Stimulated activated CD4-positive, alpha-beta T cell treated with anti-CD3 and anti-CD28 coated beads, Interleukin-2, amount 100 ng/mL, for 48 hours (primary cell): ENCODE data around the gene EMB.
A peak's percentile ranks its signal among the peaks of the same experiment; 100 is the strongest.
"Not testable (repeated sequence)": the region's sequence is repeated elsewhere in the genome, so short reads cannot be mapped to it uniquely, and the experiment has no call there.

ENCODE experiments used
- DNase-seq, 2 donors: peaks; one replicate each; pipeline ENCODE4 v3.0.0-alpha.2; 2020

EMB gene, protein sequence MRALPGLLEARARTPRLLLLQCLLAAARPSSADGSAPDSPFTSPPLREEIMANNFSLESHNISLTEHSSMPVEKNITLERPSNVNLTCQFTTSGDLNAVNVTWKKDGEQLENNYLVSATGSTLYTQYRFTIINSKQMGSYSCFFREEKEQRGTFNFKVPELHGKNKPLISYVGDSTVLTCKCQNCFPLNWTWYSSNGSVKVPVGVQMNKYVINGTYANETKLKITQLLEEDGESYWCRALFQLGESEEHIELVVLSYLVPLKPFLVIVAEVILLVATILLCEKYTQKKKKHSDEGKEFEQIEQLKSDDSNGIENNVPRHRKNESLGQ

DNA sequence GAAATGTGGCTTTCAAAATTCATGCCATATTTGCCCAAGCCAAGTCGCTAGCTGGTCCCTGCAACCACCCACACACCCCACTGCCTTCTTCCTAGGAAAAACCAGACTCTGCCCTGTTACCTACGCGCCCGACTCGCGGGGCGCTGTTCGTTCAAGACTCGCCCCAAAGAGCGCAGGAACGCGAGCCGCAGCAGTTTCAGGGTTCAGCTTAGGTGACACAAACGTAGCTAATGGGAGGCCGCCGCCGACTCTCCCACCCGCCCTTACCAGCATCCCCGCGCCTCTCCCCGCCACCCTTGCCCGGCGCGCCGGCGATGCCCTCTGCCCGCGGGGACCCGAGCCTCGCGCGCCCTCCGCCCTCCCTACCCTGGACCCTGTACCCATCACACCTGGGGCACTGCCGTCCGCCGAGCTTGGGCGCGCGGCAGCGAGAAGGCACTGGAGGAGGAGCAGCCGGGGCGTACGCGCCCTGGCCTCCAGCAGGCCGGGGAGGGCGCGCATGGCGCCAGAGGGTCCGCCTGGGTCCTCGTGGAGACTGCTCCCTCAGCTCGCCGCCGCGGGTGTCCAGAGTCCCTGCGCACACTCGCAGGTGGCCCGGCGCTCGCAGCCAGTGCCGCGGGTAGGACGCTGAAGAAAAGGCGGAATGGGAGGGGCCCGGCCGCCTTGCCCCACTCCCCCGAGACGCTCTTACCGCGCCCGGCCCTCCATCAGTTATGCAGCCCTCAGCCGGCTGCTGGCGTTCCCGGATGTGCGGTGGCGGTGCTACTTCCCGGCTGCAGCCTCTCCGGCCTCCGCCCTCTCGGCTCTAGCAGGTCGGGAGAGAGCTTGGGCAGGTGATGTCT is at the start of gene EMB:
Gene EMB, minus strand, starts transcription at position 638 of the 842 bp plus-strand sequence. Its CDS starts 137 bp downstream, at position 501.
- DNase-seq: peak; percentile 63 to 69

DNA sequence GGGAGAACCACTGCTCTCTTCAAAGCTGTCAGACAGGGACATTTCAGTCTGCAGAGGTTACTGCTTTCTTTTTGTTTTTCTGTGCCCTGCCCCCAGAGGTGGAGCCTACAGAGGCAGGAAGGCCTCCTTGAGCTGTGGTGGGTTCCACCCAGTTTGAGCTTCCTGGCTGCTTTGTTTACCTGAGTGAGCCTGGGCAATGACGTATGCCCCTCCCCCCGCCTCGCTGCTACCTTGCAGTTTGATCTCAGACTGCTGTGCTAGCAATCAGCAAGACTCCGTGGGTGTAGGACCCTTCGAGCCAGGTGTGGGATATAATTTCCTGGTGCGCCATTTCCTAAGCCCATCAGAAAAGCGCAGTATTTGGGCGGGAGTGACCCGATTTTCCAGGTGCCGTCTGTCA is 48.4 kb upstream of the EMB start:
- not testable (repeated sequence) for DNase-seq

DNA sequence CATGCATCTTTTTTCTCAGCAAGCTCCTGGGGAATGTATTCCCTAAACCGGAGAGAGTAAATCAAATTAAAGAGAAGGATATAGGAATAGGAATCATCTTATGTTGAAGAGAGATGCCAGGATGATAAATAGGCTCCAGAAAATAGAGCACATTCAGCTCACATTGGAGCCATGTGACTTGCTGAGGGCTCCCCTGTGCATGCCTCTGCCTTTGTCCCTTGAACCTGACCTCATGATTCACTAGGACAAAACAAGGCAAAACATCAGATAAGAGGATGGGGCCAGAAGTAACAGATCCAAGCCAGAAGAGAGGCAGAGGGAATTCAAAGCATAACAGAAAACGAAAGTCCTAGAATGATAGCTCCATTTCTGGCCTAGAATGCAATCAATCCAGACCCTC is 37.7 kb upstream of the EMB start:
- DNase-seq: not testable (repeated sequence)

DNA sequence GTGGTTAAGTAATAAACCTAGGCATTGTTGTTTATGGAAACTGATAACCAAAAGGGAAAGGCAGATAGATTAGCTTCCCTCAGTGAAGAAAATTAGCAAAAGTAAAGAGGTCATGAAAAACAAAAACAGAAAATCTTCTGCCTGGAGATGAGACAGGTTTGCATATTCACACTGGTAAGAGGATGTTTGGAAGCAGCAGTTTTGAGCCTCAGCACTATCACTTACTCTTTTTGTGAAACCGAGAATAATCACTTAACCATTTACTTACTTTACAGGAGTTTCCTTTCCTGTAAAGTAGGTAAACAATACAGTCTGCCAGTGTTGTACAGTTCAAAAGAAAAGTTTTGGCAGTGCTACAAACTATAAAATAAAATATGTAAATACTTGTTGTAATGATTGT is 35.5 kb upstream of the EMB start:
- DNase-seq: no peak

DNA sequence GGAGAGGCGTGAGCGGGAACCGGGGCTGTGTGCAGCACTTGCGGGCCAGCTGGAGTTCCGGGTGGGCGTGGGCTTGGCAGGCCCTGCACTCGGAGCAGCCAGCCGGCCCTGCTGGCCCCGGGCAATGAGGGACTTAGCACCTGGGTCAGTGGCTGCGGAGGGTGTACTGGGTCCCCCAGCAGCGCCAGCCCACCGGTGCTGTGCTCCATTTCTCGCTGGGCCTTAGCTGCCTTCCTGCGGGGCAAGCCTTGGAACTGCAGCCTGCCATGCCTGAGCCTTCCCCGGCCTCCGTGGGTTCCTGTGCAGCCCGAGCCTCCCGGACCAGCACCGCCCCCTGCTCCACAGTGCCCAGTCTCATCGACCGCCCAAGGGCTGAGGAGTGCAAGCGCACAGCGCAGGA is 23.9 kb upstream of the EMB start:
- DNase-seq: not testable (repeated sequence)

DNA sequence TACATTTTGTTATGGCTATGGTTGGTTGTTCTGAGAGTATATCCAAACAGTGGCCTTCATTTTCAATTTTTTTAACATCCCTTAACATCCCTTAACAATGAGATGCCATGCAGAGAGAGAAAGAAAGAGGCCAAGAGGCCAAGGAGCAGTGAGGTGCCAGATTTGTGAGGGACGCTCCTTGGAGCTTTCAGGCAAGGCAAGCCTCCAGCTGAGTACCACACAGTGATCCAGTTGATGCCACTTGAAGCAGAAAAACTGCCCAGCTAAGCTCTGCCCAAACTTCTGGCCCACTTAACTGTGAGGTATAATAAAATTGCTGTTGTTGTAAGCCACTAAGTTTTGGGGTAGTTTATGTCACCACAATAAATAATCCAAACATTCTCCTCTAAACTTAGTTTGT is 22.6 kb upstream of the EMB start:
- DNase-seq: no peak

DNA sequence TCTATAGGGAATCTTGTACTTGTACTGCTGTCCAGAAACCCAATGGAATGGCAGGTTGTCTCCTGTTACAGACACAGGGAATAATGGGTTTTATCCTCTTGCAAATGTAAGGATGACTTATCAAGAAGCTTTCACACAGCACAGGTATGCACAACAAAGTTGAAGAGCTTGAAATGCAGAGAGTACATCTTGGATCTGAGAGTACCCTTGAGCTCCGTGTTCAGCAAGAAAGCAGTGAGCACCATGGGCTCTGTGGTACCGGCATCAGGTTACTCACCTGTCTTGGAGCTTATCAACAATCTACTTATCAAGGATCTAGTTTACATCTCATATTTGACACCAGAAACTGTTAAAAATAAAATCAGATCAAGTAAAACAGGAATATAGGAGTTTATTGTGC is 22.0 kb upstream of the EMB start:
- no peak for DNase-seq

DNA sequence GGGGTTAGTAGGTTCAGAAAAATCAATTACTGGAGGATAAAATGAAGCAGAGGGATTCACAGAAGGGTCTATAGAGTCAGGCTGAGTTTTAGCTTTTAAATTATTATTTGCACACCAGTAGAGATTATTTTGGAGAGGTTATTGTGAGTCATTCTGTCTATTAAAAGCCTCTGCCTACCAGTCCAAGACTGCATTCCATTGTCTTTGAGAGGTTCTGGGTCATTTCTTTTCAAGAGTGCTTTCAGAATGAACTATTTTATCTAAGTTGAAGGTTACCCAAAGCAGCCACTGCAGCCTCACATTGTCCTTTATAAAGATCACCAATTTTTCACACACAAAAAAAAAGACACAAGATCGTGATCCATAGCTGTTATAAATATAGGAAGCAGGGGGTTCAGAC is 21.5 kb upstream of the EMB start:
- not testable (repeated sequence) for DNase-seq

DNA sequence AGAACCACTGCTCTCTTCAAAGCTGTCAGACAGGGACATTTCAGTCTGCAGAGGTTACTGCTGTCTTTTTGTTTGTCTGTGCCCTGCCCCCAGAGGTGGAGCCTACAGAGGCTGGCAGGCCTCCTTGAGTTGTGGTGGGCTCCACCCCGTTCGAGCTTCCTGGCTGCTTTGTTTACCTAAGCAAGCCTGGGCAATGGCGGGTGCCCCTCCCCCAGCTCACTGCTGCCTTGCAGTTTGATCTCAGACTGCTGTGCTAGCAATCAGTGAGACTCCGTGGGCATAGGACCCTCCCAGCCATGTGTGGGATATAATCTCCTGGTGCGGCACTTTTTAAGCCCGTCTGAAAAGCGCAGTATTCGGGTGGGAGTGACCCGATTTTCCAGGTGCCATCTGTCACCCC is 17.3 kb upstream of the EMB start:
- not testable (repeated sequence) for DNase-seq

DNA sequence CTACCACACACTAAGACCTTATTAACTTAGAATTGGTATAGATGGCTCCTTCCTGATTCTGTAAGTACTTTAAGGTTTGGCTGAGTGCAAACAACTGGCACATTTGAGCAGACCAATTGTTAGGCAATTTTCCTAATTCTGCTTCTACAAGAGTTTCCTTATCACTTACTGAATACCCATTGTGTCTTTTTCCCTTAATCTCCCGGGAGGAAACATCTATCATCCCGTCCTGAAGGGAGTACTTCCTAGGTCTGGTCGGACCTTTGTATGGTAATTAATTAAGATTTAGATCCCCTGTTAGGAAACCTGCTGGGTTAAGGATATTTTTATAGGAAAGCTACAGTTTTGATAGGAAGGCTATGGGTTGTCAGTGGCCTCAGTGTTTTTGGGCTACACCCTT is 8.2 kb upstream of the EMB start:
- DNase-seq: not testable (repeated sequence)

DNA sequence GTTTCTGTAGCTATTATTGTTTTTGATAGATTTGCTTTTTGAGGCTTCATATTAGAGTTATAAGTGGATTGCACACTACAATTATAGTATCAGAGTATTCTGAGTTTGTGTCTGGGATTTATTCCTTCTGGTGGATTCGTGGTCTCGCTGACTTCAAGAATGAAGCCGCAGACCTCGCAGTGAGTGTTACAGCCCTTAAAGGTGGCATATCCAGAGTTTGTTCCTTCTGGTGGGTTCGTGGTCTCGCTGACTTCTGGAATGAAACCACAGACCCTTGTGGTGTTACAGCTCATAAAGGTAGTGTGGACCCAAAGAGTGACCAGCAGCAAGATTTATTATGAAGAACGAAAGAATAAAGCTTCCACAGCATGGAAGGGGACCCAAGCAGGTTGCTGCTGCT is 6.9 kb upstream of the EMB start:
- DNase-seq: no peak

DNA sequence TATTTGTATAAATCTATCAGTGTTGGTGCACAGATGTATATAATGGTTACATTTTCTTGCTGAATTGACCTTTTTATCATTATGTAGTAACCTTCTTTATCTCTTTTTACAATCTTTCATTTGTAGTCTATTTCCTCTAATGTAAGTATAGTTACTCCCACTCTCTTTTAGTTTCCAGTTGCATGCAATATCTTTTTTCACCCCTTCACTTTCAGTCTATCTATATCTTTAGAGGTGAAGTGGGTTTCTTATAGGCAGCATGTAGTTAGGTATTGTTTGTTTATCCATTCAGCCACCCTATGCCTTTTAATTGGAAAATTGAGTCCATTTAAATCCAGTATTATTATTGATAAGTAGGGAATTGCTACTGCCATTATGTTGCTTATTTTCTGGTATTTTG is 6.1 kb upstream of the EMB start:
- DNase-seq: no peak

DNA sequence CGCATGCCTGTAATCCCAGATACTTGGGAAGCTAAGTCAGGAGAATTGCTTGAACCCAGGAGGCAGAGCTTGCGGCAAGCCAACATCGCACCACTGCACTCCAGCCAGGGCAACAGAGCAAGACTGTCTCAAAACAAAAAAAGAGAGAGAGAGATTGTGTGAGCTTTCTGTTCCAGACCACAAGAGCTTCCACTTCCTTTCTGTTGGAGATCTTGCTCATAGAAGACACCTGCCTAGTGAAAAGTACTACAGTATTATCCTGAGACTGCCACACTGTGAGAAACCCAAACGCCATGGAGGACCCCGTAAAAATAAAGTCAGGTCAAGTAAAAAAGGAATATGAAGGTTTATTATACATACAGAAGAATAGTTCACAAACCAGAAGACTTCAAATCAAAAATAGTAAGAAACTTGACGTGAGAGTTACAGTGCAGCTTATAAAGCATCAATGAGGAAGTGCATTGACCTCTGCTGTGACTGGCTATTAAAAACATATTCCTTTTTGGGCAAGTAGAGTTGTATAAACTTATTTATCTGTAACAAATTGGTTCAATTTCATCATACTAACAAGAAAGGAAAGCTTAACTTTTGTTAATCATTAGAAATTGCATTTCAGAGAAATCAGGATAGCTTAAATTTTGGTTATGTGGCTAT is 4.3 kb upstream of the EMB start:
- DNase-seq: no peak

DNA sequence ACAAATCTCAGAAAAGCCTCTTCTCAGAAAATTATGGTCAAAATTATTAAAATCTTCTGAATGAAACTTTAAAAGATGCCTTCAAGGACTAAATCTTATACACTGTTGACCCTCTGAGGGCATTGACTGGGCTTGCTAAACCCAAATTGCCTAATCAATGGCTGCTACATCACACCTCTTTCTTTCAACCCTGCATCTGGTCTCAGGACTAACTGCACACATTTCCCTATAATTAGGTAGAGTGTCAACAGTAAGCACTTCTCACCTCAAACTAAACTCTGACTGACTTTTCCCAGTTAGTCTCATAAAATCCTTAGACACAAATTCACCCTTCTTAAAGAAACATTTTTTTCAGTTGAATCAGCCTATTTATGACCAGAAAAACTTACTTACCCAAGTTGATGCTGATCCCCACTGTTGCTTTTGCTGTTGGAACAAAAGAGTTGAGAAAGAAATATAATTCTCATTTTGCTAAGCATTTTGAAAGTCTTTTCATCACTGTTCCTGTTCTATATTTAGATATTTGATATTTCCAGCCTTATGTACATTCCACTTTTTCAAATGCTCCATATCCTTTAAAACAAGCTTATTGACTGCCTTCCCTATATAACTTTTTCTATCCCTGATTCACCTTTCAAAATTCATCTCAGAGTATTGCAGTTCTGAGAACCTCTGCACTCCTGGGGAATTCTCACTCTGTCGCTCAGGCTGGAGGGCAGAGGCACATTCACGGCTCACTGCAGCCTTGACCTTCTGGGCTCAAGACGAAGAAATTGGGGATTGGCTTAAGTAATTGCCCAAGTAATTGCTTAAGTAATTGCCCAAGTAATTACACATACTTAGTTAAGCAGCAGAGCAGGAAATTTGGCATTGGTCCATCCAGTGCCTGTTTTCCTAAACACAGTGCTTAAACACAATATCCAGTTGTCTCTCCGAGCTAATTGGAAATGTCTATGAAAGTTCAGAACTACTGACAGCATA is 1.8 kb upstream of the EMB start:
- not testable (repeated sequence) for DNase-seq

DNA sequence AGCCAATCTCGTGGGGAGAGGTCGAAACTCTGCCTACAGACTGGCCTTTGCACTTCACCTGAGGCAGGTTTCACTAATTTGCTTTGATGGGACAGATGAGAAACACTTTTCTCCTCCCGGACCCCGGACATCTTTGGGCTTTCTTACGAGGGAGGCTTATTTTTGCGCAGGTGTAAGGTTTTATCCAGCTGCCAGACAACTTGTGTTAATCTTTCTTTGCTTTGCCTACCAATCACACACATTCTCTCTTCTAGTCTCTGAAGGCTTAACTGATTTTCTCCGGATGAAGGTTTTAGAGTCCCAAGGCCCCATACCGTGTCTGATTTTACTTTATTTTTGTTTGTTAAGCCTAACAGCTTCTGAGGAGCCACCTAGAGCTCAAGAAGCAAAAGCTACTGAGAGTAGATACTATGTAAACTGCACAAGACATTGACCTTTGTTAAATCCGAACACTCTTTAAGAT is 436 bp upstream of the EMB start:
- DNase-seq: no peak

DNA sequence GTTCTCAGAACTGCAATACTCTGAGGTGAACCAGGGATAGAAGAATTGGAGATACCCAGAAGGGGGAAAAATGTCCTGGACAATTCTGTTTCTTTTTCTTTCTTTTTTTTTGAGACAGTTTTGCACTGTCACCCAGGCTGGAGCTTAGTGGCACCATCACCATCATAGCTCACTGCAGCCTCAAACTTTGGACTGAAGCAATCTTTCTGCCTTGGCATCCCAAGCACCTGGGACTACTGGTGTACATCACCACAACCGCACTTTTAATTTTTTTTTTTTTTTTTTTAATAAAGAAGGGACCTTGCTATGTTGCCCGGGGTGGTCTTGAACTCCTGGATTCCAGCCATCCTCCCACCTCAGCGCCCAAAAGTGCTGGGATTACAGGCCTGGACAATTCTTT is 1.9 kb downstream of the EMB start:
- no peak for DNase-seq

DNA sequence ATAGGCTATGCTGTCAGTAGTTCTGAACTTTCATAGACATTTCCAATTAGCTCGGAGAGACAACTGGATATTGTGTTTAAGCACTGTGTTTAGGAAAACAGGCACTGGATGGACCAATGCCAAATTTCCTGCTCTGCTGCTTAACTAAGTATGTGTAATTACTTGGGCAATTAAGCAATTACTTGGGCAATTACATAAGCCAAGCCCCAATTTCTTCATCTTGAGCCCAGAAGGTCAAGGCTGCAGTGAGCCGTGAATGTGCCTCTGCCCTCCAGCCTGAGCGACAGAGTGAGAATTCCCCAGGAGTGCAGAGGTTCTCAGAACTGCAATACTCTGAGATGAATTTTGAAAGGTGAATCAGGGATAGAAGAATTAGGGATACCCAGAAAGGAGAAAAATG is 3.0 kb downstream of the EMB start:
- not testable (repeated sequence) for DNase-seq

DNA sequence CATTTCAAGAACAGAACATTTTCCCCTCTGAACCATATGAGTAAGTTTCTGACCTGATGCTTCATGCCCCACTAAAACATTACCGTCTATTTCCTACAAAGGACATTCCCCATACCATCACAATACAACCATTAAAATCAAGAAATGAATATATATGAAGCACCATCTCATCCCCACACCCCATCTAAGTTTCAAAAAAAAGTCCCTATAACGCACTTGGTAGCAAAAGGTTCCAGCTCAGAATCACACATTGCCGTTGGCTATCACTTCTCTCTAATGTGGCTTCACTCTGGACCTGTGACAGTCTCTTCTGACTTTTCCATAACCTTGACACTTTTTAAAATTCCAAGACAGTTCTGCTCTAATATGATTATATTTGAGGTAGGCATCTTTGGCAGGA is 5.9 kb downstream of the EMB start:
- DNase-seq: no peak

DNA sequence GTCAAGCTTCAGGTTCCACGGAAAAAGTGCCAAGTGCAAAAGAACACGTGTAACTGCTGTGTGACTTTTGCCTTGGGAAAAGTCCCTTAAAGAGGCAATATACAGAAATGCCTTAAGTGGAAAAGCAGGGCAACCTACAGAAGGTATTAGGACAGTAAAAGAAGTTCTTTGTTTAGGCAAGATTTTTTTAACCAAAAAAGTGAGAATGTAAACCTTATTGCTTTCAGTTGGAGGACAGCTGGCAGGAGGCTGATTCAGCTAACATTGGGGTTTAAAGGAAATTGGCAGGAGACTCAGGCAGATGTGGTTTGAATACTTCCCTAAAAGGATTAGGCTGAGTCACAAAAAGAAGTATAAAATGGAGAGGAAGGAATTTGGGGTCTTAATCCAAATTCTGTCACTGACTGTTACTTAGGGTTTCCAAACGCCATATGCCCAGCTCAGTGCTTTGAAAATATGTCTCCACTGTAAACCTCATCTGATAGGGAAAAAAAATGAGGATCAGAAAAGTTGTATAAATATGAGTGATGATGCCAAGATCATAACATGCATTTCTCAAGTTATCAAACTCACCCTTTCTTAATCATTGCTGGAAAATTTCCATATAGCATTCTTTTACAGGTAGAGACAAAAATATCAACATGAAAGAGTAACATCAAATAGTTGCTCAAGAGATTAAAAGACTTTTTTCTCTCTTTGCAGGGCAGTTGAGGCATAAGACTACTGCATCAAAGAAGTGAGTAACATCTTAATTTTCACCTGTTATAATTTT is 9.8 kb downstream of the EMB start:
- DNase-seq: not testable (repeated sequence)

DNA sequence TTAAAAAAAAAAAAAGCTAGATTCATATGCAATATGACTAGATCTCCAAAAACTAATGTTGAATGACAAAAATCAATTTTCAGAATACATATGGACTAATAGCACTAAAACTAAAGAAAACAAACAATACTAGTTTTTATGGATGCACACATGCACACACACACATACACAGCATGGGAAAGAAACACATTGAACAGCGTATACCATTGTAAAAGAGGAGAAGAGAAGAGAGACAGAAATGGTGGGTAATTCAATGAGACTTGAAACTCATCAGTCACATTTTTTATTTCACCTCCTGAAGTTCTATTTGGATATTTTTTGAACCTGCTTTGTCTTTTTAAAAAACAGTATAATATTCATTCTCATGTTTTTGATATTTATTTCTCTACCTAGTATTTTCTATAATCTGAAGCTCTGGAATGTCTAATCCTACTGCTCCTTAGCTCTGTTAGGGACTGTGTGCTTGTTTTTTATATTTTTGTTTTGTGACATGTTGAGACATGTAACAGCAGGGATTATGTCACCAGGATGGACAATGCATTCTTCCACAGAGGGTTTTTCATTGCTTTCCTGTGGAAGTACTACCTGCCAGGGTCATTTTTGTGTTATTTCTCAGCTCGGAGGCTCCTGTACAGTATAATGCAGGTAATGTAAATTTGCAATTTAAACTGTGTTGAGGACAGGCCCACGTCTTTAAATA is 17.8 kb downstream of the EMB start:
- DNase-seq: not testable (repeated sequence)
